HepG2 (cell line): ENCODE data around the gene LHFPL2. TPM values are rescaled to one million over a fixed set of nuclear protein-coding genes. Genes with fewer than 3 reads are reported as not detected.
A peak's percentile ranks its signal among the peaks of the same experiment; 100 is the strongest.

Source experiments
- ATF3 ChIP-seq: sonication (generic); formaldehyde crosslinking; IDR thresholded peaks from 2 replicates; pipeline ENCODE4 v1.4.0; 2020; ENCODE audit warnings: missing genetic modification reagents
- HNF4A ChIP-seq: sonication (generic); formaldehyde crosslinking; IDR thresholded peaks from 2 replicates; pipeline ENCODE4 v1.4.0; 2020; ENCODE audit warnings: missing genetic modification reagents
- MAFF ChIP-seq: IDR thresholded peaks from 2 replicates; pipeline ENCODE4 v1.6.1; 2011; ENCODE audit warnings: low read depth, low read length, improper control_type of control experiment
- MXI1 ChIP-seq: IDR thresholded peaks from 3 replicates; pipeline ENCODE4 v1.6.1; 2012; ENCODE audit warnings: low read depth, low read length, inconsistent platforms, borderline replicate concordance
- NFIC ChIP-seq: IDR thresholded peaks from 2 replicates; pipeline ENCODE4 v1.6.1; 2012; ENCODE audit warnings: mild to moderate bottlenecking, low read length, inconsistent platforms
- RFX3 ChIP-seq: IDR thresholded peaks from 2 replicates; pipeline ENCODE4 v1.6.1; 2016; ENCODE audit warnings: missing biosample characterization, missing genetic modification reagents
- ZFP62 ChIP-seq: sonication (generic); formaldehyde crosslinking; IDR thresholded peaks from 2 replicates; pipeline ENCODE4 v1.4.0; 2020; ENCODE audit warnings: missing genetic modification reagents
- ZNF124 ChIP-seq: sonication (generic); formaldehyde crosslinking; IDR thresholded peaks from 2 replicates; pipeline ENCODE4 v1.4.0; 2020; ENCODE audit warnings: missing genetic modification reagents
- ZNF234 ChIP-seq: sonication (generic); formaldehyde crosslinking; conservative IDR thresholded peaks from 2 replicates; pipeline ENCODE4 v1.5.1; 2020; ENCODE audit warnings: mild to moderate bottlenecking, missing genetic modification reagents
- ZNF263 ChIP-seq: sonication (generic); formaldehyde crosslinking; IDR thresholded peaks from 2 replicates; pipeline ENCODE4 v1.4.0; 2020; ENCODE audit warnings: missing genetic modification reagents
- ZNF503 ChIP-seq: sonication (generic); formaldehyde crosslinking; IDR thresholded peaks from 2 replicates; pipeline ENCODE4 v1.4.0; 2020; ENCODE audit warnings: missing genetic modification reagents
- ZNF605 ChIP-seq: sonication (generic); formaldehyde crosslinking; IDR thresholded peaks from 2 replicates; pipeline ENCODE4 v1.8.0; 2022; ENCODE audit warnings: mild to moderate bottlenecking, missing genetic modification reagents
- ZNF674 ChIP-seq: sonication (generic); formaldehyde crosslinking; IDR thresholded peaks from 2 replicates; pipeline ENCODE4 v1.5.0; 2020; ENCODE audit warnings: low read depth, mild to moderate bottlenecking, missing genetic modification reagents
- ZNF83 ChIP-seq: sonication (generic); formaldehyde crosslinking; IDR thresholded peaks from 2 replicates; pipeline ENCODE4 v1.4.0; 2020; ENCODE audit warnings: missing genetic modification reagents, mild to moderate bottlenecking, borderline replicate concordance
- polyA plus RNA-seq, 8 experiments: library from polyadenylated mRNA; depleted of rRNA in 3 of 8; stranded (reverse) in 7 of 8; unstranded in 1 of 8; fragments of >200 nt; fragmentation: Illumina TruSeq in 4 of 8; extraction: Trizol in 4 of 8; gene quantifications; 2 replicates each; pipeline versions ENCODE4 v1.2.1 to v1.2.3, GENCODE V29; 2011 to 2016; ENCODE audit warnings: low read depth in 4 of 8, missing spikeins in 1 of 8, mixed read lengths in 1 of 8; ENCODE audit not compliant: insufficient read depth in 1 of 8
- total RNA-seq, 5 experiments: library from RNA; depleted of rRNA; stranded (reverse); fragments of >200 nt; fragmentation: Illumina TruSeq; extraction: Trizol; gene quantifications; 2 replicates each; pipeline ENCODE4 v1.2.3, GENCODE V29; 2016; ENCODE audit warnings: low read depth in 1 of 5
- TF ChIP-seq, protein P1 (sequence below): IDR thresholded peaks from 2 replicates; pipeline ENCODE4 v1.6.1; 2016; ENCODE audit warnings: control low read depth
- TF ChIP-seq, protein P2 (sequence below): sonication (generic); formaldehyde crosslinking; conservative IDR thresholded peaks from 2 replicates; pipeline ENCODE4 v1.4.0; 2020; ENCODE audit warnings: missing genetic modification reagents
- TF ChIP-seq, protein P3 (sequence below): sonication (generic); formaldehyde crosslinking; IDR thresholded peaks from 2 replicates; pipeline ENCODE4 v1.4.0; 2020; ENCODE audit warnings: missing genetic modification reagents, mild to moderate bottlenecking, borderline replicate concordance

The LHFPL2 gene
- total and polyA plus RNA-seq, 2 of the 13 experiments (the other 11 are each of a cell fraction or from before 2014, with no cell fraction given), result 6.0 to 20.0 TPM

DNA sequence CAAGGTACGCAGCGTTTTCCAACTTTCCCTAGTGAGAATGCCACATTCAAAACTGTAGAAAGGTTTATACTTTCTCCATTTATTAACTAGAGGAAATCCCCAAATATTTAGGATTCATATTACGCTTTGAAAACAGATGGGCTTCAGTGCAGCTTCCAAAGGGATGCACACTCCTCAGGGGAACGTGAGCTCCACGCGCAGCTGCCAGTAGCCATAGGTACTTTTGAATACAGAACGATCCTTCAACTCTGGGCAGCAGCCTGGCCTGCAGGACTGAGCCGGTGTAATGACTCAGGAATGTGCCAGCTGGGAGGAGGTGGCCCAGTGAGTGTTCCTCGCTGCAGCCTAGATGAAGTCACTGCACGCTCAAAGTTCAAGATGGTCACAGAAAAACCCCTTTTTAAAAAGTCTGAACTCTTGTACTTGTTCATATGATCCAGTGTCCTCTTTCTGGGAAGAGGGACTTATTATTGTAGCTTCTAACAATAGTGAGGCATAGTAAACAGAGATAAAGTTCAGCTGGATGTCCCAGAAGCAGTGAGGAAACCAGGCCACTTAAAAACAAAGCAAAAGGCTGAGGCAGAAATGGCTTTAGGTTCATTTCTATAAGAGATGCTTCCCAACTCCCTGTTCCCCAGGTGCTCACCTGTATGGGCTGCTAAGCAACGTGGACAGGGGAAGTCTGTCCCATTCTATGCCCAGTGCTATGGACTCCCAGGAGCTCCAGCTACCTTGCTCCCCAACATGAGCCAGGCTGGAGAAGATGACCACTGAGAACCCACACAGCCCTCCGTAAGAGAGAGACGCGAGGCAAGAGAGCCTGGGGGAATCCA lies 130.0 kb downstream of the LHFPL2 start (continued):
- peak; percentile 94 for TF ChIP-seq ATF3 (CRISPR knock-in tag)
- TF ChIP-seq ZNF263 (CRISPR knock-in tag), result peak; percentile 74; the same call in 1 of the 2 replicates
- TF ChIP-seq, protein P1, sequence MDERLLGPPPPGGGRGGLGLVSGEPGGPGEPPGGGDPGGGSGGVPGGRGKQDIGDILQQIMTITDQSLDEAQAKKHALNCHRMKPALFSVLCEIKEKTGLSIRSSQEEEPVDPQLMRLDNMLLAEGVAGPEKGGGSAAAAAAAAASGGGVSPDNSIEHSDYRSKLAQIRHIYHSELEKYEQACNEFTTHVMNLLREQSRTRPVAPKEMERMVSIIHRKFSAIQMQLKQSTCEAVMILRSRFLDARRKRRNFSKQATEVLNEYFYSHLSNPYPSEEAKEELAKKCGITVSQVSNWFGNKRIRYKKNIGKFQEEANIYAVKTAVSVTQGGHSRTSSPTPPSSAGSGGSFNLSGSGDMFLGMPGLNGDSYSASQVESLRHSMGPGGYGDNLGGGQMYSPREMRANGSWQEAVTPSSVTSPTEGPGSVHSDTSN (CRISPR knock-in tag), result no peak
- peak; percentile 63; the same call in 1 of the 2 replicates for TF ChIP-seq ZNF503 (CRISPR knock-in tag)
- TF ChIP-seq RFX3, result no peak
- TF ChIP-seq ZNF83 (CRISPR knock-in tag), result no peak
- 0 out of 3 replicates have a peak, but pooled peaks have one; percentile 41 for TF ChIP-seq MXI1
- TF ChIP-seq ZFP62 (CRISPR knock-in tag), result no peak
- TF ChIP-seq NFIC, result peak; percentile 75
- TF ChIP-seq, protein P2, sequence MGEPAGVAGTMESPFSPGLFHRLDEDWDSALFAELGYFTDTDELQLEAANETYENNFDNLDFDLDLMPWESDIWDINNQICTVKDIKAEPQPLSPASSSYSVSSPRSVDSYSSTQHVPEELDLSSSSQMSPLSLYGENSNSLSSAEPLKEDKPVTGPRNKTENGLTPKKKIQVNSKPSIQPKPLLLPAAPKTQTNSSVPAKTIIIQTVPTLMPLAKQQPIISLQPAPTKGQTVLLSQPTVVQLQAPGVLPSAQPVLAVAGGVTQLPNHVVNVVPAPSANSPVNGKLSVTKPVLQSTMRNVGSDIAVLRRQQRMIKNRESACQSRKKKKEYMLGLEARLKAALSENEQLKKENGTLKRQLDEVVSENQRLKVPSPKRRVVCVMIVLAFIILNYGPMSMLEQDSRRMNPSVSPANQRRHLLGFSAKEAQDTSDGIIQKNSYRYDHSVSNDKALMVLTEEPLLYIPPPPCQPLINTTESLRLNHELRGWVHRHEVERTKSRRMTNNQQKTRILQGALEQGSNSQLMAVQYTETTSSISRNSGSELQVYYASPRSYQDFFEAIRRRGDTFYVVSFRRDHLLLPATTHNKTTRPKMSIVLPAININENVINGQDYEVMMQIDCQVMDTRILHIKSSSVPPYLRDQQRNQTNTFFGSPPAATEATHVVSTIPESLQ, result 0 out of 2 replicates have a peak, but pooled peaks have one; percentile 45
- TF ChIP-seq, protein P3, sequence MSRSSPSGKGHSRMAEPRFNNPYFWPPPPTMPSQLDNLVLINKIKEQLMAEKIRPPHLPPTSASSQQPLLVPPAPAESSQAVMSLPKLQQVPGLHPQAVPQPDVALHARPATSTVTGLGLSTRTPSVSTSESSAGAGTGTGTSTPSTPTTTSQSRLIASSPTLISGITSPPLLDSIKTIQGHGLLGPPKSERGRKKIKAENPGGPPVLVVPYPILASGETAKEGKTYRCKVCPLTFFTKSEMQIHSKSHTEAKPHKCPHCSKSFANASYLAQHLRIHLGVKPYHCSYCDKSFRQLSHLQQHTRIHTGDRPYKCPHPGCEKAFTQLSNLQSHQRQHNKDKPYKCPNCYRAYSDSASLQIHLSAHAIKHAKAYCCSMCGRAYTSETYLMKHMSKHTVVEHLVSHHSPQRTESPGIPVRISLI (CRISPR knock-in tag), result peak; percentile 36; the same call in 1 of the 2 replicates
- peak; percentile 47; the same call in 1 of the 2 replicates for TF ChIP-seq MAFF
- TF ChIP-seq ZNF605, result peak; percentile 25; the same call in 1 of the 2 replicates
- TF ChIP-seq HNF4A (CRISPR knock-in tag), result peak; percentile 93
- no peak for TF ChIP-seq ZNF674 (CRISPR knock-in tag)
- 0 out of 2 replicates have a peak, but pooled peaks have one; percentile 27 for TF ChIP-seq ZNF124 (CRISPR knock-in tag)
- TF ChIP-seq ZNF234 (CRISPR knock-in tag), result no peak
